NCI-H2081 (cell line): ENCODE results near the gene C3.
"Not testable (repeated sequence)": the region's sequence is repeated elsewhere in the genome, so short reads cannot be mapped to it uniquely, and the experiment has no call there.

Source experiments
- DNase-seq, 2 experiments: peaks; one replicate each; lab custom pipeline; 2025; lab: John Stamatoyannopoulos, UW

The C3 gene

DNA sequence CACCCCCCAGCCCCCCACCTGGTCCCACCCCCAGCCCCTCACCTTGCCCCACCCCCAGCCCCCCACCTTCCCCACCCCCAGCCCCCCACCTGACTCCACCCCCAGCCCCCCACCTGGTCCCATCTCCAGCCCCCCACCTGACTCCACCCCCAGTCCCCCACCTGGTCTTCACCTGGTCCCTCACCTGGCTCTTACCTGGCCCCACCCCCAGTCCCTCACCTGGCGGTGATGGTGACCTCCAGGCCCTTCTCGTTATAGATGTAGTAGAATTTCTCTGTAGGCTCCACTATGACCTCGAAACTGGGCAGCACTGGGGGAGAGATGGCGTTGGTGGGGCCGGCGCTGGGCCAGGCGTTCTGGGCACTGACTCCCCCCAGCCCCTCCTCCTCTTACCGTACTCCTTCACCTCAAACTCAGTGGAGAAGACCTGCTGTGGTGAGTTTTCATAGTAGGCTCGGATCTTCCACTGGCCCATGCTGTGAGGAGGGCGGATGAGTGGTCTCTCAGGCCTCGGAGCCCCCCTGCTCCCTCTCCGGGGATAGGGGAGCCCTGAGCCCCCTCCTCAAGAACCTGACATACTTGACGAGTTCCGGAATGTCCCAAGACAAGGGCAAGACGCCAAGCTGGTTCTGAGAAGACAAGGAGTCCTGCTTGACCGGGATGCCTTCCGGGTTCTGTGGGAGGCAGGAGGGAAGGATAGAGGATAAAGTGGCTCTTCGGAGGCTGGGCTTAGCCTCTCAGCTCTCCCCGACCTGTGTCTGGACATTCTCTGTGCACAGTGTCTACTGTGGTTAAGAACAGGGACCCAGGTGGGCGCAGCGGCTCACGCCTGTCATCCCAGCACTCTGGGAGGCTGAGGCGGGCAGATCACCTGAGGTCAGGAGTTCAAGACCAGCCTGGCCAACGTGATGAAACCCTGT, 6.4 kb downstream of the C3 start:
- DNase-seq: no peak

- no peak for DNase-seq
These were observed 7.5 kb downstream of the C3 start for GRCh38 chr19:6712692-6713670.

DNA sequence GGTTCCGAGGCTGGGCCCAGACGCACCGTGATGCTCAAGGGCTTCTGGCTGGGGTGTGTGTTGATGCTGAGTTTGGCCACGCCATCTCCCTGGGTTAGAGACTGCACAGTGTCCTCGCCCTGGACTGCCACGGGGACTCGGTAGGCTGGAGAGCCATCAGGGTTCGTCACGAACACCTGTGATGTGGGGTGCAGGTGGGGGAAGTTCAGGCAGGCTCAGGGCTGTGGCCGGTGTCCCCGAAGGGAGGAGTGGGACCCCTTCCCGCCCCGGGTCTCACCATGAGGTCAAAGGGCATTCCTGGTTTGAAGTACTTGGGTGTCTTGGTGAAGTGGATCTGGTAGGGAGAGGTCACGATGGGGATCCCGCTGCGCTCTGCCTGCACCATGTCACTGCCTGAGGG, 8.2 kb downstream of the C3 start:
- no peak for DNase-seq

DNA sequence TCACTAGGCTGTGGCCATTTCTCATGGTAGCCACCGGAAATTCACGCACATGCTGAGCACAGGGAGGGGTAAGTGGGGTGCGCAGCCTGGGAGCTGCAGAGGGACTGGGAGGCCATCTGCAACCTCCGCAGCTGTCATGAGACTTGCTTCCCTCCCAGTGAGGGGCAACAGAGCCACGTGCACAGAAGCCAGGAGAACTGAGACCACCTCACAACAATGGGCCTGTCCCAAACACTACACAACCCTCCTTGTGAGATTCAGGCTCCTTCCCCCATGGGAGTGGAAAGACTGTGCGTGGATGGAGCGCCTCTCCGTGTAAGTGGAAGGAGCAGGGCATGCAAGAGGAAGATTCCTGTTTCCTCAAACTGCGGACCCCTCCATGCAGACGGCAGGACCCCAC, 8.8 kb downstream of the C3 start:
- DNase-seq: no peak

- no peak for DNase-seq
These were observed 9.4 kb downstream of the C3 start for GRCh38 chr19:6711078-6711361.

DNA sequence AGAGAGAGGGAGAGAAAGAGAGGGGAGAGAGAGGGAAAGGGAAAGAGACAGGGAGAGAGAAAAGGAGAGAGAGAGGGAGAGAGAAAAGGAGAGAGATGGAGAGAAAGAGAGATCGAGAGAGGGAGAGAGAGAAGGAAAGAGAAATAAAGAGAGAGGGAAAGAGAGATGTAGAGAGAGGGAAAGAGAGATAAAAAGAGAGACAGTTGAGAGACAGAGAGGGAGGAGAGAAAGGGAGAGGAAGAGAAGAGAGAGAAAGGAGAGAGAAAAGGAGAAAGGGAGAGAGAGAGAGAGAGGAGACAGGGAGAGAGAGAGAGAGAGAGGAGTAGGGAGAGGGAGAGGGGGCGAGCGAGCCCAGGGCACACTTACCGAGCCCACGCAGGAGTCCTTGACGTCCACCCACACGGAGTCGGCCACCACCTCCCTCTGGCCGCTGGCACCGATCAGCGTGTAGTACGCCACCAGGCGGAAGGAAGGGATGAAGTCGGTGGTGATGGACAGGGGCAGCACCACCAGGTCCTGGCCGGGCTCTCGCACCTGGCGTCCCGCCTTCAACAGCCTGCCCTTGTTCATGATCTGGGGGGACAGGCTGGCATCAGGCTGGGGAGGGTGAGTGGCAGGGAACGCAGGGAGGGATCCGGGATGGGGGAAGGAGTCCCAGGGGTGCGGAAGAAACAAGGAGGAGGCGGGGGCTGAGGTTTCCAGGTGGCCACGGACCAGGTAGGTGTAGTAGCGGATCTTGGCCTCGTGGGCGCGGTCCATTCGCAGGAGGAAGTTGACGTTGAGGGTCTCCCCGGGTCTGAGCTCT, 10.0 kb downstream of the C3 start:
- no peak for DNase-seq

GRCh38 chr19:6709549-6709948, 10.9 kb downstream of the C3 start:
- no peak for DNase-seq

GRCh38 chr19:6708913-6709312, 11.5 kb downstream of the C3 start:
- DNase-seq: not testable (repeated sequence)

DNA sequence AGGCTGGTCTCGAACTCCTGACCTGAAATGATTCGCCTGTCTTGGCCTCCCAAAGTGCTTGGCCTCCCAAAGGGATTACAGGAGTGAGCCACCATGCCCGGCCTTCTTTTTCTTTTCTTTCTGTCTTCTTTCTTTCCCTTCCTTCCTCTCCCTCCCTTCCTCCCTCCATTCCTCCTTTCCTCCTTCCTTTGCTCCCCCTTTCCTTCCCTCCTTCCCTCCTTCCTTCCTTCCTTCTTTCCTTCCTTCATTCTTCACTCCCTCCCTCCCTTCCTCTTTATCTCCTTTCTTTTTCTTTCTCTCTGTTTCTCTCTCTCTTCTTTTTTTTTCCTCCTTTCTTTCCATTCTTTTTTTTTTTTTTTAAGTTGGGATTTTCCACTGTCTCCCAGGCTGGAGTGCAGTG, 12.1 kb downstream of the C3 start:
- no peak for DNase-seq

DNA sequence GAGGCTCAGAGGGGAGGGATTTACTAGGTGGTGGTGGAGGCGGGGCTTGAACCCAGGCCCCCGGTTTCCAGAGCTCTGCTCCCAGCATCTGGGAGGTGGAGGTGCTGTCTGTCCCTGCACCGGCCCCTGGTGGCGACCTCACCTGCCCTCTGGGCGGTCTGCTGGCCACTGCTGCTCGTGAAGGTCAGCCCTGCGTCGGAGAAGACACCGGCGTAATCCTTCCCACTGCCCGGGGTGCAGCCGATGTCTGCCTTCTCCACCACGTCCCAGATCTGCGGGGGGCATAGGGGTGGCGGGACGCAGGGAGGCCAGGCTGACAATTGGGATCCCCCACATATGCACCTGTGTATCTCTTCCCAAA, 12.8 kb downstream of the C3 start:
- no peak for DNase-seq

DNA sequence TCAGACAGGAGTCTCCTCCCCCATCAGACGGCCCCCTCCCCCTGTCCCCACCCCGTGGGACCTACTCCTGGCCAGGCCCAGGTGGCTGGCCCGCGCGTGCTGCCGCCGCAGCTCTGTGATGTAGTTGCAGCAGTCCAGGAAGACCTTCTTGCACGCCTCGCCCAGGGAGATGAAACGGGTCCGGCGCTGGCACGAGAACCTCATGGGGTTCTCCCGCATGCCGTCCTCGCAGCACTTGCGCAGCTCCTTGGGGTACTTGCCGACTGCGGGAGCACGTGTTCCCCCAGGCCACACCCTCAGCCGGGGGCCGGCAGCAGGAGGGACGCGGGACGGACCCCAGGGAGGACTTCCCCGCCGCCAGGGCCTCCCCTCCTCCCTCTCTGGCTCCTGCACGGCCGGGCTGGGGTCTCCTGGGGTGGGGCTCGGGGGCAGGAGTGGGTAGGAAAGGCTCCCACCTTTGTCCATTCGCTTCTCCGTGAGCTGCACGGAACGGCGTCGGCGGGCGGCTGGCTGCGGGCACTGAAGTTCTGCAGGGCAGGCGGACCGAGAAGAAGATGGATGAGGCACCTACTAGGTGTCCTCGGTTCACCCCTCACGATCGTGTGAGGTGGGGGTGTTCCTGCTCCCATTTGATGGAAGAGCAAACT, 13.3 kb downstream of the C3 start:
- no peak for DNase-seq

GRCh38 chr19:6706633-6706958, 13.9 kb downstream of the C3 start:
- DNase-seq: no peak

GRCh38 chr19:6705931-6706632, 14.4 kb downstream of the C3 start:
- DNase-seq: no peak

DNA sequence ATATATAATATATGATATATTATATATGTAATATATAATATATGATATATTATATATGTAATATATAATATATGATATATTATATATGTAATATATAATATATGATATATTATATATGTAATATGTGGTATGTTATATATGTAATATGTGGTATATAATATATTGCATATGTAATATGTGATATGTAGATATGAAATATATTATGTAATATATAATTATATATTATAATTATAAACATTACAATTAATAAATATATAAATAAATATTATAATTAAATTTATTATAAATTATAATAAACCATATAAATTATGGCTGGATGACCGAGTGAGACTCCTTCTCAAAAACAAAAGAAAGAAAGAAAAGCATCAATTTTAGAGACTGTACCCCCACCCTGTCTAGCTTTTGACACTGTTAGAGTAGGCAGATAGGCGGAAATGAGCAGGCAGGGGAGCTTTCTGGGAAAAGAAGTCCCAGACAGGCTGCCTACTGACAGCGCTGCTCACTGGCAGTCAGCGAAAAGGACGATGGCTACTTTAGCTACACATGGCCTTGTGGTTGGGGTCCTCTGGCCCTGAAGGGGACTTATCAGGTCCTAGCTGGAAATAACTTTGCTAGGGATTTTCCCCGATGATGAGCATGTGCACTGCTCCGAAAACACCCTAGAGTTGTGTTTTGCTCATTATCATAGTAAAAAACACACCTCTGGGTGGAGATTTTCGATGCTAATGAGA, 19.7 kb downstream of the C3 start:
- no peak for DNase-seq

GRCh38 chr19:6699935-6700334, 20.5 kb downstream of the C3 start:
- no peak for DNase-seq

- no peak for DNase-seq
These were observed 23.2 kb downstream of the C3 start for GRCh38 chr19:6697291-6697690.

GRCh38 chr19:6696239-6696820, 24.1 kb downstream of the C3 start:
- DNase-seq: no peak

DNA sequence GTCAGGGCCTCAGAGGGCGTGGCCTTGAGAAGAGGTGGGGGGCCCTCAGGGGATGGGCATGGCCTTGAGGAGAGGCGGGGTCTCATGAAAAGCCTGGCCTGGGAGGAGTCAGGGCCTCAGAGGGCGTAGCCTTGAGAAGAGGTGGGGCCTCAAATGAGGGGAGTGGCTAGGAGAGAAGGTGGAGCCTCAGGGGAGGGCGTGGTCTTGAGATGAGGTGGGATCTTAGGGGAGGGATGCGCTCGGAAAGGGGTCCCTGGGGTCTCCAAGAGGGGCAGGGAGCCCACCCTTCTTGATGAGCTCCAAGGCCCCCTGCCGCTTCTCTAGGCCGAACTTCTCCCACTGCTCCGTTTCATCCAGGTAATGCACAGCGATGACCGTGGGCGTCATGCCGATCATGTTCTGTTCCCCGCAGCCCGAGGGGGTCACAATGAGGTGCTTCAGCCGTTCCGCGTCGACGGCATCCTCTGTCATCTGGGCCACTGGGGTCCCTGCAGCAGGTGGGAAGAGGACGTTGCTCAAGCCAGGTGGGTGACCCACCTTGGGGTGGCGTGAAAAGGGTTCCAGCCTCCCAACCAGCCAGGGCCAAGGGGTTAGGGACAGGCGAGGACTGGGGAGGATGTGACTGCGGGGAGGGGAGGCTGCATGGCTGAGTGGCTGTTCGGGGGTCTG, 26.2 kb downstream of the C3 start:
- DNase-seq: no peak

- no peak for DNase-seq
These were observed 26.8 kb downstream of the C3 start for GRCh38 chr19:6693681-6694080.

GRCh38 chr19:6693056-6693471, 27.4 kb downstream of the C3 start:
- no peak for DNase-seq
